ENCODE results near the gene PRKAR1B. TPM values are rescaled to one million over a fixed set of nuclear protein-coding genes. Genes with fewer than 3 reads are reported as not detected.
"Not testable (repeated sequence)": the region's sequence is repeated elsewhere in the genome, so short reads cannot be mapped to it uniquely, and the experiment has no call there.

The PRKAR1B gene
- total RNA-seq, 1 experiment from 2014 or later: 35.3 TPM

GRCh38 chr7:744854-745430 lies 17.9 kb upstream of the PRKAR1B start:
- in situ Hi-C loops (cut with HindIII; ENCODE audit: low pct_unique_long_range_greater_than_20kb, low sequenced_read_pairs): no loop called here
- no peak for DNase-seq (ENCODE audit: low read depth)

DNA sequence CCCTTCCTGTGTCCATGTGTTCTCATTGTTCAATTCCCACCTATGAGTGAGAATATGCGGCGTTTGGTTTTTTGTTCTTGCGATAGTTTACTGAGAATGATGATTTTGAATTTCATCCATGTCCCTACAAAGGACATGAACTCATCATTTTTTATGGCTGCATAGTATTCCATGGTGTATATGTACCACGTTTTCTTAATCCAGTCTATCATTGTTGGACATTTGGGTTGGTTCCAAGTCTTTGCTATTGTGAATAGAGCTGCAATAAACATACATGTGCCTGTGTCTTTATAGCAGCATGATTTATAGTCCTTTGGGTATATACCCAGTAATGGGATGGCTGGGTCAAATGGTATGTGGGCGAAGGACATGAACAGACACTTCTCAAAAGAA lies 17.0 kb upstream of the PRKAR1B start:
- in situ Hi-C loops (cut with HindIII; ENCODE audit: low pct_unique_long_range_greater_than_20kb, low sequenced_read_pairs); DNase-seq (ENCODE audit: low read depth): not testable (repeated sequence)

DNA sequence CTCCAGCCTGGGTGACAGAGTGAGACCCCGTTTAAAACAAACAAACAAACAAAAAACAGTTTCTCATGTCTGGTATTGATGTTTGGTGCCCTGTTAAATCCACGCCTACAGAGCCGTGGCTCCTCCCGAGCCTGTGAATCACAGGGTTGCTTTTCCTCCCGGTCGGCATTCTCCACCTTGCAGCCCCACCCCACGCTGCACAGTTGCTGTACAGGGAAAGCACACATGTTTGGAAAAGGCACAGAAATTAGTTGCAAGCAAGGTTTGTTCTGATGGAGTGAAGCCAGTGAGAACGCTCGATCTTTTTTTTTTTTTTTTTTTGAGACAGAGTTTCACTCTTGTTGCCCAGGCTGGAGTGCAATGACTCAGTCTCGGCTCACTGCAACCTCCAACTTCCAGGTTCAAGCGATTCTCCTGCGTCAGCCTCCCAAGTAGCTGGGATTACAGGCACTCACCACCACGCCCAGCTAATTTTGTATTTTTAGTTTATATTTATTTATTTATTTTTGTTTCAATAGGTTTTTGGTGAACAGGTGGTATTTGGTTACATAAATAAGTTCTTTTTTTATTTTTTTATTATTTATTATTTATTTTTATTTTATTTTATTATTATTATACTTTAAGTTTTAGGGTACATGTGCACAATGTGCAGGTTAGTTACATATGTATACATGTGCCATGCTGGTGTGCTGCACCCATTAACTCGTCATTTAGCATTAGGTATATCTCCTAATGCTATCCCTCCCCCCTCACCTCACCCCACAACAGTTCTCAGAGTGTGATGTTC lies 16.5 kb upstream of the PRKAR1B start:
- DNase-seq (ENCODE audit: low read depth); in situ Hi-C loops (cut with HindIII; ENCODE audit: low pct_unique_long_range_greater_than_20kb, low sequenced_read_pairs): not testable (repeated sequence)

DNA sequence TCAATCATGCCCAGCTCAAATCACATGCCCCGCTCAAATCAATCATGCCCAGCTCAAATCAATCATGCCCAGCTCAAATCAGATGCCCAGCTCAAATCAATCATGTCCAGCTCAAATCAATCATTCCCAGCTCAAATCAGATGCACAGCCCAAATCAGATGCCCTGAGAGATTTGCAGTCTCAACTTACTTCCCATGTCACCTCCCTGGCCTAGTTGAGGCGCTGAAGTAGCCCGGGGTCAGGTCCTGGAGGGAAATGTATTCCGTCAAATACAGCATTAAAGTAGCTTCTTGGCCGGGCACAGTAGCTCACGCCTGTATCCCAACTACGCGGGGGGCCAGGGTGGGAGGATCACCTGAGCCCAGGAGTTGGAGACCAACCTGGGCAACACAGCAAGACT lies 15.7 kb upstream of the PRKAR1B start:
- no peak for DNase-seq (ENCODE audit: low read depth)
- in situ Hi-C loops (cut with HindIII; ENCODE audit: low pct_unique_long_range_greater_than_20kb, low sequenced_read_pairs): no loop called here

- in situ Hi-C loops (cut with HindIII; ENCODE audit: low pct_unique_long_range_greater_than_20kb, low sequenced_read_pairs): no loop called here
- no peak for DNase-seq (ENCODE audit: low read depth)
These were observed 14.8 kb upstream of the PRKAR1B start for GRCh38 chr7:741850-742249.

GRCh38 chr7:741191-741671 lies 14.2 kb upstream of the PRKAR1B start:
- in situ Hi-C loops (cut with HindIII; ENCODE audit: low pct_unique_long_range_greater_than_20kb, low sequenced_read_pairs): no loop called here
- no peak for DNase-seq (ENCODE audit: low read depth)

GRCh38 chr7:739983-740942 lies 13.2 kb upstream of the PRKAR1B start:
- in situ Hi-C loops (cut with HindIII; ENCODE audit: low pct_unique_long_range_greater_than_20kb, low sequenced_read_pairs): no loop called here
- no peak for DNase-seq (ENCODE audit: low read depth)

DNA sequence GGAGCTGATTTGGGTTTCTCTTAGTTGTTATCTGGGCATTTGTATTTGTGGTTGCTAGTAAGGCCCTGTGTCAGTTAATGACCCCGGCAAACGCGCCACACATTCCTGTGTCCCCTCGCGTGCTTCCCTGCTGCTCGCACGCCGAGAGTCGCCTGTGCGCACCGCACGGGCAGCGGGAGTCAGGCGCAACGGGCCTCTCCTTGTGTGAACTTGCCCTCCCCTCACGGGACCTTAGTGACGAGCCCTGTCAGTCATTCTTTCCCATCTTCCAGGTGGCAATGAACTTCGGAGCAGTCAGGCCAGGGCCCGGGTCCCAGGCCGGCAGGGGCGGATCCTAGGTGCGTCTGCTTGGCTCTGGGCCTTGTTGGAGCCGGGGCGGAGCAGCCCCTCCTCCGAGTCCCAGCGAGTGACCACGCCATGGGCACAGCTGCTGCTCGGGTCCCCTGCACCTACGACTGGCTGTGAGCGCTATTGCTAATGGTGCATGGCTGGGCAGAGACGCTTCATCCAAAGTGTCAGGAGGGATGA lies 12.4 kb upstream of the PRKAR1B start:
- in situ Hi-C loops (cut with HindIII; ENCODE audit: low pct_unique_long_range_greater_than_20kb, low sequenced_read_pairs): no loop called here
- no peak for DNase-seq (ENCODE audit: low read depth)

DNA sequence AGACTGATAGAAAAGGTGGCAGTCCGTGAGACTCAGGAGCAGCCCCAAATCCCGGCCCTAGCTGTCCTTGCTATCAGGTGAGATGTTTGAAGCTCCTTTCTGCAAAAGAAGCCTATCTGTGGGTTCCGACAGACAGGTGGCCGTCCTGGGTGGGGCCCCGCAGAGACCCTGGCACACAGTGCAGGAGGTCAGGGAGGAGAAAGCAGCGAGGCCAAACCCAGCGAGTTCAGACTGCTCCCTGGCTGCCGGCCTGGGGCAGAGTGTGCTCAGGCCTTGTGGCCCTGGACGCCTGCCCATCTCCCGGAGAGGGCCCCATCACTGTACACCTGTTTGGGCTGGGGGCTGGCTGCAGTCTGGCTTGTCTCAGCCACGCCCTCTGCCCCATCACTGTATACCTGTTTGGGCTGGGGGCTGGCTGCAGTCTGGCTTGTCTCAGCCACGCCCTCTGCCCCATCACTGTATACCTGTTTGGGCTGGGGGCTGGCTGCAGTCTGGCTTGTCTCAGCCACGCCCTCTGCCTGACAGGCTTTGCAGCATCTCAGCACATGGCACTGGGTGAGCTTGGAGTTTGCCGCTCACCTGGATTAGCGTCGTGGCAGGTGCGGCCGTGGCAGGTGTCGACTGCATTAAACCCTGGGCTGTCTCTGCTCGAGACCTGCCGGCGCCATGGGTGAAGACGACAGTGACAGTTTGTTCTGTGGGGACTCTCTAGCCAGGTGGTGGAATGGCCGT lies 11.8 kb upstream of the PRKAR1B start:
- DNase-seq (ENCODE audit: low read depth): no peak
- in situ Hi-C loops (cut with HindIII; ENCODE audit: low pct_unique_long_range_greater_than_20kb, low sequenced_read_pairs): no loop called here

- no peak for DNase-seq (ENCODE audit: low read depth)
- in situ Hi-C loops (cut with HindIII; ENCODE audit: low pct_unique_long_range_greater_than_20kb, low sequenced_read_pairs): no loop called here
These were observed 11.2 kb upstream of the PRKAR1B start for GRCh38 chr7:738241-738640.

- no peak for DNase-seq (ENCODE audit: low read depth)
- in situ Hi-C loops (cut with HindIII; ENCODE audit: low pct_unique_long_range_greater_than_20kb, low sequenced_read_pairs): no loop called here
These were observed 7.7 kb upstream of the PRKAR1B start for GRCh38 chr7:734808-735207.

- in situ Hi-C loops (cut with HindIII; ENCODE audit: low pct_unique_long_range_greater_than_20kb, low sequenced_read_pairs): no loop called here
- no peak for DNase-seq (ENCODE audit: low read depth)
These were observed 7.1 kb upstream of the PRKAR1B start for GRCh38 chr7:734214-734613.

DNA sequence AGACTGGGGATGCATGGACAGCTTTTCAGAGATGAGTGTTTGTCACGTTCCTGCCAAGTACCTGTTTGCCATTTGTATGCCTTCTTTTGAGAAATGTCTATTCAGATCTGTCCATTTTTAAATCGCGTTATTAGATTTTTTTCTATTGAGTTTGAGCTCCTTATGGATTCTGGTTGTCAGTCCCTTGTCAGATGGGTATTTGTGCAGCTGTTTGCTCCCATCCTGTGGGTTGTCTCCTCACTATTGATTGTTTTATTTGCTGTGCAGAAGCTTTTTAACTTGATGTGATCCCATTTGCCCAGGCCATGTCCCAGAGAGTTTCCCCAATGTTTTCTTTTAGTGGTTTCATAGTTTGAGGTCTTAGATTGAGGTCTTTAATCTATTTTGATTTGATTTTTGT lies 5.5 kb upstream of the PRKAR1B start:
- DNase-seq (ENCODE audit: low read depth): no peak
- in situ Hi-C loops (cut with HindIII; ENCODE audit: low pct_unique_long_range_greater_than_20kb, low sequenced_read_pairs): no loop called here

GRCh38 chr7:732094-732541 lies 5.0 kb upstream of the PRKAR1B start:
- in situ Hi-C loops (cut with HindIII; ENCODE audit: low pct_unique_long_range_greater_than_20kb, low sequenced_read_pairs): no loop called here
- DNase-seq (ENCODE audit: low read depth): no peak

- no peak for DNase-seq (ENCODE audit: low read depth)
- in situ Hi-C loops (cut with HindIII; ENCODE audit: low pct_unique_long_range_greater_than_20kb, low sequenced_read_pairs): no loop called here
These were observed 4.5 kb upstream of the PRKAR1B start for GRCh38 chr7:731440-732085.

DNA sequence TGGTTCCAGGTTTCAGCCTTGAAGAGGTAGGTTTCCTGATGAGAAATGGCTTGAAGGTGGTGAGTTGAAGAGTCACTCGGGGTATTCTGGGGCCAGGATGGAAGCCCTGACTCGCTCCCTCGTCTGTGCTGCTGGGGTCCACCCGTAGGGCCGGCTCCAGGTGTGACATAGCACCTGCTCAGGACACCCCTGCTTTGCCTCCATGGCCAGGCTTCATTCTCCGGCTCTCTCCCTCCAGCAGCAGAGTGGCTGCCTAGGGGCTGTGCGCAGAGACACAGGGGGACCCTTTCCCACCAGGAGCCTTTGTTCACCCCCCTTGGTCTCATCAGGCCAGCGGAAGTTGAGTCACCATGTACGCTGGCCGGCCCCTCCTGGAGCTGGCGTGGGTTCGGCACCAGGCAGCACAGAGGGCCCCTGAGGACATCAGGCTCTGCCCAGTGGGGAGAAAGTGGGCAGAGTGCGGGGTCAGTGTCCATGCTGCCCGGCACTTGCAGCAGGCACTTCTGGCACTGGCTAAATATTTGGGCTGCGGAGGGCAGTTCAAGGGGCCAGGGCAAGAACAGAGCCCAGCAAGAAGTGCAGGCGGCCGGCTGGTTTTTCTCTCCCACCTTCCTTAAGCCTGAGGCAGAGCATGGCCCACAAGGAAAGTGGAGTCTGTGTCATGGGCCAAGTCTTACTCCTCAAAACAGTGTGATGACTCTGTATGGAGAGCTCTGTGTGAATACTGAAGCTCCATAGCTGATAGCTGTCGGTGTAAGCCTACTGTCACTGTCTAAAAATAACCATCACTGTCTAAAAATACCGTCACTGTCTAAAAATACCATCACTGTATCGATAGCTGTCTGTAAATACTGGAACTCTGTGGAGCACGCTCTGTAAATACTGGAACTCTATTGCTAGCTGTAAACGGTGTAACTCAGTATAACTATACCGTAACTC lies 3.7 kb upstream of the PRKAR1B start:
- DNase-seq (ENCODE audit: low read depth): no peak
- in situ Hi-C loops (cut with HindIII; ENCODE audit: low pct_unique_long_range_greater_than_20kb, low sequenced_read_pairs): no loop called here

Measured in Caki2 (cell line).